Measurements from ENCODE around the gene PRKN. TPM values are rescaled to one million over a fixed set of nuclear protein-coding genes. Genes with fewer than 3 reads are reported as not detected.

PRKN gene
- total RNA-seq, 1 experiment from 2014 or later: 2.0 TPM

GRCh38 chr6:161443848-161444247 is 1283.7 kb downstream of the PRKN start:
- no peak for TF ChIP-seq CTCF (conservative IDR thresholded peaks at IDR 0.05)
- Histone ChIP-seq H3K4ac (ENCODE audit: low read depth, low read length) (no peak overlapping the region), H3K23me2 (ENCODE audit: insufficient read length, low read depth, low read length, poor library complexity, severe bottlenecking) (no peaks in the 10 kb centered on the region), H4K20me1 (ENCODE audit: control insufficient read depth, insufficient read depth, insufficient read length) (no peaks in the 10 kb centered on the region), H3K79me1 (ENCODE audit: insufficient read depth, low read depth, low read length, poor library complexity, severe bottlenecking) (no peaks in the 10 kb centered on the region), H3K14ac (ENCODE audit: insufficient read depth, low read length) (no peak overlapping the region), H3K79me2 (ENCODE audit: insufficient read depth, low read length) (no peaks in the 10 kb centered on the region), H3T11ph (ENCODE audit: low read length) (no peak overlapping the region), H2BK5ac (ENCODE audit: insufficient read length, low read length) (no peak overlapping the region), H2BK15ac (ENCODE audit: low read depth, low read length) (no peak overlapping the region), H2BK120ac (ENCODE audit: low read depth, low read length, poor library complexity, severe bottlenecking) (no peak overlapping the region), H4K91ac (ENCODE audit: insufficient read length, low read depth, low read length) (no peak overlapping the region), H3K9me3 (ENCODE audit: control insufficient read depth, low read depth, low read length) (no peaks in the 10 kb centered on the region), H4K8ac (replicated peaks; ENCODE audit: insufficient read length, low read depth, low read length) (no peak overlapping the region), H4K5ac (ENCODE audit: insufficient read length, low read depth, low read length) (no peak overlapping the region), H3K27ac (ENCODE audit: insufficient read length, low read depth, low read length) (no peak overlapping the region), H3K18ac (ENCODE audit: insufficient read length, low read depth, low read length) (no peak overlapping the region), H3K4me2 (ENCODE audit: insufficient read depth, insufficient read length, low read length) (no peak overlapping the region), H2BK12ac (ENCODE audit: insufficient read length, low read depth, low read length) (no peak overlapping the region), H2BK20ac (ENCODE audit: low read depth, low read length, poor library complexity, severe bottlenecking) (no peak overlapping the region), H2AFZ (ENCODE audit: low read length) (no peak overlapping the region), H3K4me1 (ENCODE audit: insufficient read depth, low read length) (peaks cover 5% of the 10 kb centered on the region; the same call in 1 of the 2 replicates), H3K23ac (ENCODE audit: insufficient read length, low read depth, low read length) (no peak overlapping the region), H3K27me3 (ENCODE audit: insufficient read depth, low read length) (no peaks in the 10 kb centered on the region; the same call in 1 of the 2 replicates), H3K9ac (ENCODE audit: extremely low read depth, insufficient read length, low read length) (no peak overlapping the region), H2AK5ac (ENCODE audit: insufficient read length, low read length) (no peak overlapping the region), H3K56ac (ENCODE audit: insufficient read length, low read depth, low read length) (no peak overlapping the region)
- no peaks in the 10 kb centered on the region for H3K9me3 Mint-ChIP-seq
- DNase-seq: peak; percentile 83
- H3K27ac Mint-ChIP-seq: peak overlapping the region in 1 of 3 experiments; percentile 72; a peak in 1 of 7 replicates
- WGBS (ENCODE audit: extremely low coverage, insufficient read length, low lambda C conversion rate): no CpG with 5 or more reads among the region's 8 CpGs
- H3K27me3 Mint-ChIP-seq (ENCODE audit: low read depth): peaks cover 41% of the 10 kb centered on the region
- peaks cover 38 to 50% of the 10 kb centered on the region in 2 experiments for H3K4me1 Mint-ChIP-seq
- no peak overlapping the region for H3K4me3 Mint-ChIP-seq
- H3K36me3 Mint-ChIP-seq (ENCODE audit: insufficient read depth in 1 of 3, low read depth in 3 of 3): no peaks in the 10 kb centered on the region
